HL-60/S4 (cell line): ENCODE results near the gene GMDS.

Experiments used
- in situ Hi-C: fragments of 300-500 bp; cut with MboI; formaldehyde crosslinking; loops from 2 replicates; pipeline ENCODE4 v1.14.3; 2022; ENCODE audit warnings: low sequenced_read_pairs

GMDS gene

GRCh38 chr6:2108700-2109306 is 136.6 kb downstream of the GMDS start:
- in situ Hi-C loops: loop anchor here (25.0 kb wide), 1 partner anchor 522 kb away; no protein-coding TSS in a partner anchor

- in situ Hi-C loops: loop anchor here (25.0 kb wide), 1 partner anchor 517 kb away; no protein-coding TSS in a partner anchor
These were observed 140.9 kb downstream of the GMDS start for GRCh38 chr6:2104524-2104880.

GRCh38 chr6:2103765-2104523 is 141.5 kb downstream of the GMDS start:
- in situ Hi-C loops: loop anchor here (25.0 kb wide), 1 partner anchor 517 kb away; no protein-coding TSS in a partner anchor

GRCh38 chr6:2102966-2103365 is 142.4 kb downstream of the GMDS start:
- in situ Hi-C loops: loop anchor here (25.0 kb wide), 1 partner anchor 516 kb away; no protein-coding TSS in a partner anchor

- in situ Hi-C loops: loop anchor here (25.0 kb wide), 1 partner anchor 515 kb away; no protein-coding TSS in a partner anchor
These were observed 143.0 kb downstream of the GMDS start for GRCh38 chr6:2102316-2102883.

- in situ Hi-C loops: loop anchor here (25.0 kb wide), 1 partner anchor 514 kb away; no protein-coding TSS in a partner anchor
These were observed 144.2 kb downstream of the GMDS start for GRCh38 chr6:2101213-2101612.

- in situ Hi-C loops: loop anchor here (25.0 kb wide), 1 partner anchor 513 kb away; no protein-coding TSS in a partner anchor
These were observed 145.5 kb downstream of the GMDS start for GRCh38 chr6:2099870-2100269.

GRCh38 chr6:2097464-2097863 is 147.9 kb downstream of the GMDS start:
- in situ Hi-C loops: no loop called here

- in situ Hi-C loops: no loop called here
These were observed 150.8 kb downstream of the GMDS start for GRCh38 chr6:2094642-2095041.

GRCh38 chr6:2086326-2086965 is 159.0 kb downstream of the GMDS start:
- in situ Hi-C loops: no loop called here

GRCh38 chr6:2085657-2086056 is 159.7 kb downstream of the GMDS start:
- in situ Hi-C loops: no loop called here

GRCh38 chr6:2081155-2082138 is 164.0 kb downstream of the GMDS start:
- in situ Hi-C loops: no loop called here

GRCh38 chr6:2078888-2079287 is 166.5 kb downstream of the GMDS start:
- in situ Hi-C loops: no loop called here

- in situ Hi-C loops: no loop called here
These were observed 167.6 kb downstream of the GMDS start for GRCh38 chr6:2077826-2078225.

- in situ Hi-C loops: no loop called here
These were observed 171.9 kb downstream of the GMDS start for GRCh38 chr6:2073476-2073875.

- in situ Hi-C loops: no loop called here
These were observed 173.0 kb downstream of the GMDS start for GRCh38 chr6:2072453-2072852.

GRCh38 chr6:2063547-2063946 is 181.9 kb downstream of the GMDS start:
- in situ Hi-C loops: no loop called here

- in situ Hi-C loops: no loop called here
These were observed 183.5 kb downstream of the GMDS start for GRCh38 chr6:2061880-2062279.

GRCh38 chr6:2055911-2056310 is 189.5 kb downstream of the GMDS start:
- in situ Hi-C loops: no loop called here

GRCh38 chr6:2055143-2055542 is 190.3 kb downstream of the GMDS start:
- in situ Hi-C loops: no loop called here
